ENCODE results near the gene FGD3. TPM values are rescaled to one million over a fixed set of nuclear protein-coding genes. Genes with fewer than 3 reads are reported as not detected.

FGD3 gene
- polyA plus RNA-seq, 2 of the 4 experiments (the other 2 are of a cell fraction) = 0.18 to 0.23 TPM

- ATAC-seq (no peak), DNase-seq (ENCODE audit: low read depth in 1 of 2, low spot score in 1 of 2) (no peak), FAIRE-seq (no peak)
- H3K4me3 ChIP-seq = no peak overlapping the region
- H3K4me1 ChIP-seq = 0 out of 3 replicates have a peak, but pooled peaks cover 4% of the 10 kb centered on the region
- H3K27ac ChIP-seq = no peak overlapping the region
- POLR2A ChIA-PET = no interaction called here
- TF ChIP-seq HOXA7 (CRISPR knock-in tag; IDR thresholded peaks at IDR 0.05) (no peak), ZC3H11A (IDR thresholded peaks at IDR 0.05) (no peak), CHD2 (IDR thresholded peaks at IDR 0.05; ENCODE audit: low read length, partially characterized antibody) (no peak), E2F6 (IDR thresholded peaks at IDR 0.05; ENCODE audit: borderline replicate concordance, low read depth) (no peak), SMC3 (IDR thresholded peaks at IDR 0.05) (no peak), MAZ (IDR thresholded peaks at IDR 0.05; ENCODE audit: borderline replicate concordance, low read depth, low read length) (no peak), TP53 (CRISPR knock-in tag; IDR thresholded peaks at IDR 0.05) (no peak), EHMT2 (IDR thresholded peaks at IDR 0.05; ENCODE audit: low read depth) (no peak), CHD4 (IDR thresholded peaks at IDR 0.05; ENCODE audit: borderline replicate concordance) (no peak), HES2 (IDR thresholded peaks at IDR 0.05) (no peak), CBX2 (IDR thresholded peaks at IDR 0.05; ENCODE audit: borderline replicate concordance, low read depth) (no peak), SREBF2 (IDR thresholded peaks at IDR 0.05) (no peak), HEYL (CRISPR knock-in tag; IDR thresholded peaks at IDR 0.05) (no peak), KDM5A (IDR thresholded peaks at IDR 0.05) (no peak)
- no peaks in the 10 kb centered on the region for H3K9me3 ChIP-seq
- no peak overlapping the region for H3K4me2 ChIP-seq
- CTCF ChIA-PET = no interaction called here
- WGBS (ENCODE audit: missing lambda C conversion rate) = 71% methylated on average over 8 of the region's 8 CpGs
These were observed 61.1 kb downstream of the FGD3 start for GRCh38 chr9:93008457-93008856.

GRCh38 chr9:93009337-93010015 lies 62.2 kb downstream of the FGD3 start:
- CTCF ChIA-PET = interaction anchor here (0.7 to 1.2 kb wide), 5 partner anchors 32 to 362 kb away, joined by 3 to 4 read pairs (median 3); no protein-coding TSS in a partner anchor
- 62% methylated on average over 21 of the region's 21 CpGs for WGBS (ENCODE audit: missing lambda C conversion rate)
- no peak for ATAC-seq

GRCh38 chr9:93010056-93010455 lies 62.7 kb downstream of the FGD3 start:
- no peak for FAIRE-seq
- no peak overlapping the region for H3K4me3 ChIP-seq
- no peaks in the 10 kb centered on the region for H3K4me1 ChIP-seq
- no peak overlapping the region for H3K4me2 ChIP-seq
- 67% methylated on average over 12 of the region's 13 CpGs for WGBS (ENCODE audit: missing lambda C conversion rate)
- no peaks in the 10 kb centered on the region for H3K9me3 ChIP-seq
- no peak for ATAC-seq
- no peak overlapping the region for H3K27ac ChIP-seq
- ChIA-PET CTCF (interaction anchor here (0.8 to 1.2 kb wide), 4 partner anchors 31 to 295 kb away, joined by 3 to 4 read pairs (median 4); no protein-coding TSS in a partner anchor), POLR2A (no interaction called here)
- TF ChIP-seq ELK1 (IDR thresholded peaks at IDR 0.05; ENCODE audit: low read depth, low read length) (no peak), CEBPB (IDR thresholded peaks at IDR 0.05) (no peak), TFCP2L1 (CRISPR knock-in tag; IDR thresholded peaks at IDR 0.05) (no peak), HEYL (CRISPR knock-in tag; IDR thresholded peaks at IDR 0.05) (no peak), MAX (IDR thresholded peaks at IDR 0.05) (no peak), MAFK (IDR thresholded peaks at IDR 0.05; ENCODE audit: partially characterized antibody) (no peak), EHF (CRISPR knock-in tag; IDR thresholded peaks at IDR 0.05) (no peak)
- no peak for DNase-seq (ENCODE audit: low read depth in 1 of 2, low spot score in 1 of 2)

More at GRCh38 chr9:93009337-93010015, 62.2 kb downstream of the FGD3 start:
- no peaks in the 10 kb centered on the region for H3K4me1 ChIP-seq
- H3K4me2 ChIP-seq = no peak overlapping the region
- no peaks in the 10 kb centered on the region for H3K9me3 ChIP-seq
- FAIRE-seq (no peak), DNase-seq (ENCODE audit: low read depth in 1 of 2, low spot score in 1 of 2) (no peak)
- POLR2A ChIA-PET = no interaction called here
- H3K27ac ChIP-seq = no peak overlapping the region
- no peak overlapping the region for H3K4me3 ChIP-seq
- TF ChIP-seq EHMT2 (IDR thresholded peaks at IDR 0.05; ENCODE audit: low read depth) = no peak
- no peak for TF ChIP-seq NR3C1 (IDR thresholded peaks at IDR 0.05)
- no peak for TF ChIP-seq EHF (CRISPR knock-in tag; IDR thresholded peaks at IDR 0.05)

Measured in A549 (cell line).